Activated naive CD8-positive, alpha-beta T cell treated with anti-CD3 and anti-CD28 coated beads for 36 hours (primary cell): ENCODE data around the gene RRBP1. TPM values are rescaled to one million over a fixed set of nuclear protein-coding genes. Genes with fewer than 3 reads are reported as not detected.

Source experiments
- DNase-seq: peaks from one replicate; pipeline ENCODE4 v3.0.0; 2021
- H3K27ac Mint-ChIP-seq: one replicate; pipeline ENCODE4 v1.8.0; 2022; ENCODE audit warnings: mild to moderate bottlenecking, moderate library complexity, mixed read lengths
- H3K27me3 Mint-ChIP-seq: one replicate; pipeline ENCODE4 v1.8.0; 2022; ENCODE audit warnings: mild to moderate bottlenecking, mixed read lengths
- H3K36me3 Mint-ChIP-seq: one replicate; pipeline ENCODE4 v1.8.0; 2021; ENCODE audit warnings: mild to moderate bottlenecking, mixed read lengths
- H3K4me1 Mint-ChIP-seq: one replicate; pipeline ENCODE4 v1.8.0; 2021; ENCODE audit warnings: mixed read lengths
- H3K4me3 Mint-ChIP-seq: one replicate; pipeline ENCODE4 v1.8.0; 2022; ENCODE audit warnings: mild to moderate bottlenecking, moderate library complexity, mixed read lengths
- H3K9me3 Mint-ChIP-seq: one replicate; pipeline ENCODE4 v1.8.0; 2022; ENCODE audit warnings: mixed read lengths
- total RNA-seq, 2 experiments: library from RNA; stranded (reverse); gene quantifications; one replicate each; pipeline ENCODE4 v1.2.3, GENCODE V29; 2021

The RRBP1 gene
- total RNA-seq, 2 experiments from 2014 or later, result 24.0 to 26.5 TPM

DNA sequence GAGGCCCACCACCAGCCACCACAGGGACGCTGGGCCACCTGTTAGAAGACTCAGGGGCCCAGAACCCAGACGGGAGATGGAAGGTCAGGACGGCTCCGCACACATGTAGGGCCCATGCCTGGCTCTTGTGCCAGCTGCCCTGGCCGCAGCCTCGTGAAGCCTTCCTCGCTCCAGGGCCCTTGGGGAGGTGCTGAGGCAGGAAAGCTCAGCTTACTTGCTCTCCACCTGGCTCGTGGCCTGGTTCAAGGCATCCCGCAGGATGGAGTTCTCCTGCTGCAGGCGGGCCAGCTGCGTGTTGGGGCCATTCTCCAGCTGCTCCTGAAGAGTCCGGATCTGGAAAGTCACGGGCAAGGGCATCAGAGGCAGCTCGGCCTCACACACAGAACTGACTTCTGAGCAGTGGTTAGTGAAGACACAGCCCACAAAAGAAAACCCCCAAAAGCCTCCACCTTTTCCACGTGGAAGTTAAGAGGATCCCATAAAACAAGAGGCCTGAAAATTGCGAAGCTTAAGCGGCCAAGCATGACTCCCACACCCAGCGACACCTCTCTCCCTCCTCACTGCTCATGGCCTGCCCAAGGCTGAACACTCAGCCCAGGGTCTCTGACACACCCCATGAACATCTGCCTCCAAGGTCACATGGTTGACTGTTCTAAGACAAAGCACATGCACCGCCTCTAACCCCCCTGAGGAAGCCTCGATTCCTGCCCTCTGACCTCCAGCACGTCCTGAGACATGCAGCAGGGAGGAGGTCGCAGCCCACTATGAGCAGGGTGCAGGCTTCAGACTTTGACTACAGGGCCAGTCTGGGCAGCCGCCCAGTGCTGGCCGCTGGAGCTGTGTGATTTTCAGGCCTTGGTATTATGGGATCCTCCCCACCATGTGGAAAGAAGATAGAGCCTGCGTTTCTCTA lies 46.5 kb downstream of the RRBP1 start:
- Mint-ChIP-seq H3K27ac (no peak overlapping the region), H3K36me3 (no peaks in the 10 kb centered on the region), H3K9me3 (no peaks in the 10 kb centered on the region), H3K4me1 (no peaks in the 10 kb centered on the region), H3K4me3 (no peak overlapping the region), H3K27me3 (no peaks in the 10 kb centered on the region)
- no peak for DNase-seq

DNA sequence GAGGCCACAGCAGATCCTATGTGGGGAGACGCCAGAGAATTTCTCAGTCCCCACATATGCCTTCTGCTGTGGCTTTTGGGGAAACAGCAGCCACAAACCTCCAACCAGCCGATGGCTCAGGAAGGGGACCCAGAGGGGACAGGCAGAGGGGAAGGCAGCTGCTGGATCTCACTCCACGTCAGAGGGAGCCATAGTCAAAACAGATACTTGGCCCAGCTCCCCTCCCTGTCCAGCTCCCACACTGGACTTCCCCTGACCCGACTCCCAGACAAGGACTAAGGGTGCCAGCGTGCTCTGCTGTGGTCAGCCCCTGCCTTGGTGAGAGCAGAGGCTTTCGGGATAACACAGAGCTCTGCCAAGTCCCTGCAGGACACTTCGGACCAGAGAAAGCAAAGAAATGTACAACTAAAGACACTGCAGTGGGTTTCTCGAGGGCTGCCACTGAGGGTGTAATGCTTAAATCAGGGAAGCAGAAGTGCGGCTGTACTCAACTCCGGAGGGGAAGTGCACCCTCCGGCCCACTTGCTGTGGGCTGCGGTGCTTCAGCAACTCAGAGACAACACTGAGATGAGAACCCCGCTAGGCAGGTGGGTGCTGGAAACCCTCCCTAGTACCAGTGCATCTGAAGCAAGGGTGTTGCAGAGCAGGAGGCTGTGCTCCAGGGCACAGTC lies 47.2 kb downstream of the RRBP1 start:
- no peaks in the 10 kb centered on the region for H3K4me1 Mint-ChIP-seq
- no peaks in the 10 kb centered on the region for H3K9me3 Mint-ChIP-seq
- DNase-seq, result no peak
- H3K27ac Mint-ChIP-seq, result no peak overlapping the region
- no peaks in the 10 kb centered on the region for H3K27me3 Mint-ChIP-seq
- H3K36me3 Mint-ChIP-seq, result no peaks in the 10 kb centered on the region
- H3K4me3 Mint-ChIP-seq, result no peak overlapping the region

DNA sequence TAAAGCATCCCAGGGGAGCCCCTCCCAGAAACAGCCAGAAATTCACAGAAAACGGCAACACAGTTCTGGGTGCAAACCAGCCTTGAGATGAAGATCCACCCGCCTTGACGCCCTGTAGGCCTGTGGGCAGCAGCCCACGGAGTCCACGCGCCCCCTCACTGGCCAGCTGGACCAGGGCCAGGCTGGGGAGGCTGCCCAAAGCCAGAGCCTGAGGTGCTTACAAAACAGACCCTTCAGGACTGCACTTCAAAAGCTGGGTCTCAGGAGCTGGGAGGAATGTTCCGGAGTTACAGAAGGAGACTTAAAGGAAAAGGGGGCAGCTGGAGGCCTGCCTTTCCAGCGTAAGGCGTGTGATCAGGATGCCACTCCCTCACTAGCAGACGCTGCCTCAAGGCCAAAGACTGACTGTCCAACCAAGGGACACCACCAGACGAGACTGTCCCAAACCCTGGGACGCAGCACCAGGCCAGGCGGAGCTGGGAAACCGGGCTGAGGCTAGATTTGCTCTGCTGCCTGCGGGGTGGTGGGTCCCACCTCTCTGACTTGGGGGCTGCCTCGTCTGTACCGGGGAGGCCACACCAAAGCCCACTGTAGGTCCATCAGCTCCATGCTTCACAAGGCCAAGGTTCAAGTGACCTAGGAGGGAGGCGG lies 48.1 kb downstream of the RRBP1 start:
- no peak for DNase-seq
- Mint-ChIP-seq H3K36me3 (no peaks in the 10 kb centered on the region), H3K27me3 (no peaks in the 10 kb centered on the region), H3K4me1 (no peaks in the 10 kb centered on the region), H3K4me3 (no peak overlapping the region), H3K9me3 (no peaks in the 10 kb centered on the region), H3K27ac (no peak overlapping the region)

DNA sequence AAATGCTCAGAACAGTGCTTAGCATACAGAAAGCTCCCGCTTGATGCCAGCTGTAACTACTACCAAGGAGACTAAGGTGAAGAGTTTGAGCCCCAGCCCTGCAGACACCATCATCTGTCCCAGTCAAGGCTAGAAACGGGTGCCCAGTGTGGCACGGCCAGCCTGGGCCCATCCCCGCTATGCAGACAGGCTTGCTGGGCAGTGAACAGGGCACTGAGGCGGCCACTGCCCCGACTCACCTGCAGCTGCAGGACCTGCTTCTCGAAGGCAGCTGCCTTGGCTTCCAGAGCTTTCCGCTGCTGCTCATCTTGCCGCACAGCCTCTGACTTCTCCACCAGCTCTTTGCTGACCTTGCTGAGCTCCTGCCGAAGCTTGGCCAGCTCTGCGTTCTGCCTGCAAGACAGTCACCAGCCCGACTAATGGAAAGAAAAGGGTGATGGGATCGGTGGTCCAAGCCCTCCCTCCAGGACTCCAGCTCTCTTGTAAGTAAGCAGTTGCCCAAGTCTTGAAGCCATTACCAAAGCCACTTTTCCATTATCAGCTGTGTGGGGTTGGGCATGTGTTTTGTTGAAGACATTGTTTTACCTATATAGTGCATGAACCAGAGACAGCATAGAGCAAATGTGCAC lies 48.7 kb downstream of the RRBP1 start:
- no peak overlapping the region for H3K4me3 Mint-ChIP-seq
- no peaks in the 10 kb centered on the region for H3K4me1 Mint-ChIP-seq
- no peak overlapping the region for H3K27ac Mint-ChIP-seq
- no peaks in the 10 kb centered on the region for H3K9me3 Mint-ChIP-seq
- no peaks in the 10 kb centered on the region for H3K36me3 Mint-ChIP-seq
- DNase-seq, result no peak
- no peaks in the 10 kb centered on the region for H3K27me3 Mint-ChIP-seq

DNA sequence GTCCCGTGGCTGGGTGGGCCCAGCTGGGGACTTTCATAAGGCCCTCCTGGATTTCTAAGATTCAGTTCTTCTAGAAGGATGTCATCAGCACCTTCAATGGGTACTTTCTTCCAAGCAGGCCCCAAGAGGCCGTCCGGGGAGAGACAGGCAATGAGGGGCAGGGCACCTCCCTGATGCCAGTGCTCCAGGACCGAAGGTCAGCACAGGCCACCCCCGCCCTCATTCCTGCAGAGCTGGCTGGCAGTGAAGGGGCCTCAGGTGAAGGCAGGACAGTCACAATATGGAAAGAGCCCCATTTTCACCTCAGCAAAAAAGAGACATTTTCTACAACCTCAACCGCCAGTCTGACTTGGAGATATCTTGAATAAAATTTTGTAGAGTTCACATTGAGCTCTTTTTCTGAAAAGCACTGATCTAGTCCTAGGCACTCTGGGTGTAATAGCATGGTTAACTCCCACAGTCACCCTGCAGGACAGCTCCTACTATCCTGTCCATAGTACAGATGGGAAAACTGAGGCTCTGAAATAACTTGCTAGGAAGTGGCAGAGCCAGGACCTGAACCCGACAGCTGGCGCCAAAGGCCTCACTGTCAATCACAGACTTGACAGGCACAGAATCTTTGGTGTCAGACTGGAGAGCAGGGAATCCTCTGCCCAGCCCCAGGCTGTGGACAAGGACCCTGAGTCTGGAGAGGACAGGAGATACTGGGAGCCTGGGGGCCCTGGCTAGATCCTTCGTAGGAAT lies 50.3 kb downstream of the RRBP1 start:
- no peak overlapping the region for H3K4me3 Mint-ChIP-seq

DNA sequence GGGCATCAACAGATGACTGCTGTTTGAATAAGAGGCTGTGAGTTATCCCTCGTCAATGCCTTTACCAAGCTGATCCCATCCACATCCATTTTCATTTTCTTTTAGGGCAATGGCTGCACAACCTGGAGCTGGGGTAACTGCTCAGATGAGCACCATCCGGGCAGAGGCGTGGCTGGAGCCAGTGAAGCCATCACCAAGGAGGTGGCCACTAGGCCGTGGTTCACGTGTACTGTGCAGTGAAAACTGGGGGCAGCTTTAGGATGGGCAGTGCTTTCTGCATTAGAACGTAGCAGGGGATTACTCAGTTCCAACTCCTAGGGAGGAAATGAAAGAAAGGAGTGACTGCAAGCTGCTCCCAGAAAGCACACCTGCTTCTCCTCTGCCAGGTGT lies 51.2 kb downstream of the RRBP1 start:
- no peaks in the 10 kb centered on the region for H3K27me3 Mint-ChIP-seq
- no peaks in the 10 kb centered on the region for H3K9me3 Mint-ChIP-seq

More for the DNA sequence above, 50.3 kb downstream of the RRBP1 start:
- no peak for DNase-seq
- H3K27ac Mint-ChIP-seq, result no peak overlapping the region
- H3K4me1 Mint-ChIP-seq, result no peaks in the 10 kb centered on the region
- no peaks in the 10 kb centered on the region for H3K9me3 Mint-ChIP-seq
- H3K27me3 Mint-ChIP-seq, result no peaks in the 10 kb centered on the region
- no peaks in the 10 kb centered on the region for H3K36me3 Mint-ChIP-seq

DNA sequence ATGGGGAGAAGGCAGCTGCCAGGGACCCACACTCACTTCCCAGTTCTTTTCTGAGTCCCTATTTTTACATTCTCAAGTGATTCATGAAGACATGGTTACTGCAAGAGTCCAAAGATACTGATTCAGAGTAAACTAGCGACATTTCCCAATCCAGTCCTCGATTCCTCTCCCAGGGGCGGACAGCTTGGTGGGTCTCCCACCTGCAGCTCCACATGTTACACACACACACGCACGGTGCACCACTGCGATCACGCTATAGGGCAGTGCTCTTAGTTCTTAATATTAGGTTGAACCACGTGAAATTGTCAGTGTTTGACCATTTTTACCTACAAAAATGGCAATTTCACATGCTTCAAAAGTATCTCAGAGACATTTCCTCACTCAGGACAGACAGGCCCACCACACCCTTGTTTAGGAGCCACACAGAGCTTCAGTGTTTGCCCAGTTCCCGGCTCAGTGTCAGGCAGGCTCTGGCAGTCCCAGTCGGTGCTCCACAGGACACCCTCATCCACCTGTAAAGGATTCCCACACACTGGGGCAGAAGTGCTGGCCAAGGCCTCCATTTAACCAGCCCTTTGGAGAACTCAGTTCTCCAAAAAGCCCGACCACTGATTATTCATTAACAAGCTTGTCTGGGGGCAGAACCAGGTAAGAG lies 51.8 kb downstream of the RRBP1 start:
- no peak for DNase-seq
- Mint-ChIP-seq H3K4me3 (no peak overlapping the region), H3K27ac (no peak overlapping the region), H3K36me3 (no peaks in the 10 kb centered on the region), H3K4me1 (no peaks in the 10 kb centered on the region), H3K27me3 (no peaks in the 10 kb centered on the region), H3K9me3 (no peaks in the 10 kb centered on the region)

More for the DNA sequence above, 51.2 kb downstream of the RRBP1 start:
- no peaks in the 10 kb centered on the region for H3K4me1 Mint-ChIP-seq
- no peak for DNase-seq
- H3K27ac Mint-ChIP-seq, result no peak overlapping the region
- no peaks in the 10 kb centered on the region for H3K36me3 Mint-ChIP-seq
- no peak overlapping the region for H3K4me3 Mint-ChIP-seq

DNA sequence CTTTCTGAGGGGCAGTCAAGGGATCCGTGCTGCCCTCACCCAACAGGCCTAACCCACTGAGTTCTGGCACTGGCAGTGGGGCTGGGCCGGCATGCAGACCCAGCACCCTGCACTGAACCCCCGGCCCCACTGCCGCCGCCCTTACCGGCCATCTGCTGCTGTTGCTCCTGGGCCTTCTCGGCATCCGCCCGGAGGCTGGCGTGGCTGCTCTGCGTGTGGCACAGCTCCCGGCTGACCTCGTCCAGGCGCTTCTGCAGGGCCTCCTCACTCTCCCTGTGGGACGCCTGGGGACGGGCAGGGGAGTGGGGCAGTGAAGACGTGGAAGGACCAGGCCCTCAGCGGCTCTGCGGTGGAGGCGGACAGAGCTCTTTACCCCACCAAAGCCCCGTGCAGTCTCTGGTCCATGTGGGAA lies 52.4 kb downstream of the RRBP1 start:
- H3K9me3 Mint-ChIP-seq, result no peaks in the 10 kb centered on the region
- no peak overlapping the region for H3K27ac Mint-ChIP-seq
- no peaks in the 10 kb centered on the region for H3K36me3 Mint-ChIP-seq
- H3K27me3 Mint-ChIP-seq, result no peaks in the 10 kb centered on the region
- H3K4me3 Mint-ChIP-seq, result no peak overlapping the region
- DNase-seq, result no peak
- no peaks in the 10 kb centered on the region for H3K4me1 Mint-ChIP-seq

DNA sequence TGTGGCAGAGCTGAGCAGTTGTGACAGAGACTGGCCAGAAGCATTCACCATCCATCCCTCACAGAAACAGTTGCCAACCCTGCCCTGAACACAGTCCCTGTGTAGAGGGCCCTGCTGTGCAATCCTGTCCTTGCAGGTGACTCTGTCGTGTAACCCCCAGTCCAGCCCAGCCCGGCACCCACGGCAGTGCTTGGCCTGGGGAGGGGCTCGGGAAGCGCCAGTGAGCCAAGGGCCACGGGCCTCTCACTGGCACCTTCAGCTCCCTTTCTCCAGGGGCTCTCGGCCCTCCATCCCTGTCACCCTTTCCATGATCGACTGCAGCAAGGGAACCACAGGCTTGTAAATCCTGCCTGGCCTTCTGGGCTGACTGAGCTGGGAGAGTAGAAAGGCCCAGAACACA lies 53.0 kb downstream of the RRBP1 start:
- no peak overlapping the region for H3K4me3 Mint-ChIP-seq

DNA sequence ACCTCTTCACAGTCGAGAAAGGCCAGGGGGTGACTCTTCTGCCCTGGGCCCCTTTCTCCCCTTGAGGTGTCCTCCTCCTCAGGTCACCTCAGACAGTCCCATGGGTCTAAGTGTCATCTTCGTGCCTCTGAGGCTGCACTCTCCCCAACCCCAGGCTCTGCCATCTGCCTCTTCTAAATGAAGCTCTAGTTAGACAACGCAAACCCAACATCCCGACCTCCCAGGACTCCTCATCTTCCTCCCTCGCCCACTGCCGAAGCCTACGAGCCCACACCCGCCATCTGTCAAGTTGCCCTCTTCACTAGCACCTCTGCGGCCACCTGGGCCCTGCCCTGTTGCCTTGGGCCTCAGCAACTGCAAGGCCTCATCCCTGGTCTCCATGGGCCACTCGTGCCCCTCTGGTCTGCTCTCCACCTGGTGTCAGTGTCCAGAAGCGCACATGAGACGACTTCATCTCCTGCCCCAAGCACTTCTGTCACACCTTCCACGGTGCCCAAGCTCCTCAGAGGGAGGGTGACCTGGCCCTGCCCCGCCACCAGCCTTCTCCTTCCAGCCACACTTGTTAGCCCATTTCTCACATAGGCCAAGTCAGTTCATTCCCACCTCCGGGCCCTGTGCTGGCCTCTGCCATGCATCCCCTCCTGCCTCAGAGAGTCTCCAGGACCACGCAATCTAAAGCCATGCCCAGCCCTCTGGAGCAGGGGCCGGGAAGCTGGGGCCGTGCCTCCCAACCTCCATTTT lies 53.8 kb downstream of the RRBP1 start:
- no peaks in the 10 kb centered on the region for H3K27me3 Mint-ChIP-seq
- H3K4me3 Mint-ChIP-seq, result no peak overlapping the region
- no peak for DNase-seq
- H3K9me3 Mint-ChIP-seq, result no peaks in the 10 kb centered on the region
- no peak overlapping the region for H3K27ac Mint-ChIP-seq
- H3K36me3 Mint-ChIP-seq, result no peaks in the 10 kb centered on the region
- no peaks in the 10 kb centered on the region for H3K4me1 Mint-ChIP-seq

More for the DNA sequence above, 53.0 kb downstream of the RRBP1 start:
- no peaks in the 10 kb centered on the region for H3K27me3 Mint-ChIP-seq
- DNase-seq, result no peak
- H3K4me1 Mint-ChIP-seq, result no peaks in the 10 kb centered on the region
- H3K9me3 Mint-ChIP-seq, result no peaks in the 10 kb centered on the region
- no peak overlapping the region for H3K27ac Mint-ChIP-seq
- no peaks in the 10 kb centered on the region for H3K36me3 Mint-ChIP-seq

DNA sequence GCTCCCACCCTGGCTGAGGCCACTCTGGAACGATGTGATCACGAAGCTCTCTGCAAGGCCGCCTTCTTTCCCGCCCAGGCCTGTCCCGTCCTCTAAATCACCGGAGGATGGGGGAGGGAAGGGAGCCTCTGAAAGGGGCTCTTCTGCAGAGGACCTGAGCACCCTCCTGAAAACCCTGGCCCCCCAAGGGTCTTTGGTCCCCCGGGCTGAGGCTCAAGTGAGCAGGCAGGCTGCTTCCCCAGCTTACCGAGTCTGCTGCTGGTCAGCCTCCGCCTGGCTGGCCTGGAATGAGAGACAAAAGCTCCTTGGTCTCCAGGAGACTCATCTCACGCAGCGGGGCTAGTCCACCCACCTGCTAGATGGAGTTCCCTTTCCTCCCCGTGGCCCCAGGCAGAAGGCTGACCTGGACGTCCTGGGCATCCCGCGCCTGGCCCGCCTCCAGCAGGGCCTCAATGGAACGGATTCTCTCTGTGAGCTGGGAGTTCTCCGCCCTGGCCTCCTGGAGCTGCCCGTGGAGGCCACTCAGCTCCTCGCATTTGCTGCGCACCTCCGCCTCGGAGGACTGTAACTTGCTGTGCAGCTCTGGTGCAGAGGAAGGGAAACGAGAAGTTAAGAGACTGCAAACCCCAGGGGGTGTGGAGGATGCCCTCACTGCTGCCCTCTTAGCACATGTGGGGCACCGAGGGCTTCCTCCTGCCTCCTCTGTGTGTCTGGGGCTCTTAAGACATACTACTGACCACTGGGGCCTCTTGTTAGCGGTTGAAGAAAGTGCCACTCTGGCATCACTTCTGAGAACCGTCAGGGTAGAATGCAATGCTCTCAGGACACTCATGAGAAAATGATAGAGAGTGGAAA lies 54.7 kb downstream of the RRBP1 start:
- no peaks in the 10 kb centered on the region for H3K36me3 Mint-ChIP-seq
- H3K27ac Mint-ChIP-seq, result no peak overlapping the region
- no peaks in the 10 kb centered on the region for H3K4me1 Mint-ChIP-seq
- H3K9me3 Mint-ChIP-seq, result no peaks in the 10 kb centered on the region
- no peaks in the 10 kb centered on the region for H3K27me3 Mint-ChIP-seq
- no peak overlapping the region for H3K4me3 Mint-ChIP-seq
- DNase-seq, result no peak

DNA sequence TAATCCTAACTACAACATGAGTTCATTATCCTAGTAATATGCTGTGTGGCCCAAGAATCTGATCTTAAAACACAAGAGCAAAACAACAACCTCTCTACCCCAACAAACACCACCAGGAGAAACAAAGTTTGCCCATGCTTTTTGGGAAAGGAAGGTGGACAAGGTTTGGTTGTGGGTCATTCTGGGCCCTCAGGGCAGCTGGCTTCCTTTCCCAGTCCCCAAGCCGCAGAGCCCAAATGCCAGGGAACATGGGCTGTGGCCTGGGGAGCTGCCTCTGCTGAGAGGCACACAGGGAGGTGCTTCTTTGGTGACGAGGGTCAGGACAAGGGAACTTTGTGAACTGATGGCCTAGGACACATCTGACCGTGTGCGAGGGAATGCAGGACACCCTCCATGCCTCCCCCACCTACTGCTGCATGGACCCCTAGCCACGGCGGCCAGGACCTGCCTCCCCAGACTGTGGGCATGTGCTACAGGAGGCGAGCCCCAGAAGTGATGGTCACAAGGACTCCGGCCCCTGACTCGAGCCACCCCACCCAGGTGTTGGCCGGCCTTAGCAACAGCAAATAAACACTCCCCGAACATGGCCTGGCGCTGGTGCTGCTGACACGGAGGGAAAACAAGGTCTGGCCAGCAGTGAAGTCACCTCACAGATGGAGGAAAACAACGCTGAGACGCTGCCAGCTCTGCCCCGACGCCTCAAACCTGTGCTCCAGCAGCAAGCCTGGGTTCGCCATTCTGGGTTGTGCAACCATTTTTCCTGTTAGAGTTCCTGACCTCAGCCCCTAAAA lies 55.6 kb downstream of the RRBP1 start:
- Mint-ChIP-seq H3K9me3 (no peaks in the 10 kb centered on the region), H3K27me3 (no peaks in the 10 kb centered on the region), H3K27ac (no peak overlapping the region), H3K4me3 (no peak overlapping the region), H3K36me3 (no peaks in the 10 kb centered on the region), H3K4me1 (no peaks in the 10 kb centered on the region)
- no peak for DNase-seq
